ENCODE measurements around the gene PFKP. TPM values are rescaled to one million over a fixed set of nuclear protein-coding genes. Genes with fewer than 3 reads are reported as not detected.

The PFKP gene
- total RNA-seq, 4 donors from 2014 or later, result 53.9 to 93.9 (median 66.2) TPM

GRCh38 chr10:3034616-3035015, 32.7 kb upstream of the PFKP start:
- in situ Hi-C loops (cut with MboI; ENCODE audit: low pct_ligation_motif_present in 1 of 4, low pct_unique_long_range_greater_than_20kb in 1 of 4, low sequenced_read_pairs in 3 of 4), result loop anchor here in 1 of 4 donors (25.0 kb wide), 1 partner anchor 97 kb away; no protein-coding TSS in a partner anchor
- Histone ChIP-seq H3K4me1 (no peaks in the 10 kb centered on the region), H3K9me3 (no peaks in the 10 kb centered on the region), H3K27me3 (no peaks in the 10 kb centered on the region), H3K36me3 (no peaks in the 10 kb centered on the region), H3K4me3 (no peak overlapping the region), H3K27ac (no peak overlapping the region)
- TF ChIP-seq POLR2AphosphoS5 (IDR thresholded peaks at IDR 0.05) (no peak), EP300 (IDR thresholded peaks at IDR 0.05; ENCODE audit: low read depth) (no peak), POLR2A (IDR thresholded peaks at IDR 0.05) (no peak), CTCF (IDR thresholded peaks at IDR 0.05) (no peak)
- DNase-seq, result no peak
- intact Hi-C loops (cut with DNase I; ENCODE audit: low total_unique reads), result loop anchor here (5.0 kb wide), 1 partner anchor 542 kb away; no protein-coding TSS in a partner anchor
- 67 to 70% methylated on average over 4 of the region's 4 CpGs for WGBS, 2 donors (ENCODE audit: low coverage in 1 of 2)

- in situ Hi-C loops (cut with MboI; ENCODE audit: low pct_ligation_motif_present in 1 of 4, low pct_unique_long_range_greater_than_20kb in 1 of 4, low sequenced_read_pairs in 3 of 4), result loop anchor here in 1 of 4 donors (25.0 kb wide), 1 partner anchor 99 kb away; no protein-coding TSS in a partner anchor
- 42 to 64% methylated on average over 8 of the region's 8 CpGs for WGBS, 2 donors (ENCODE audit: low coverage in 1 of 2)
Measured at GRCh38 chr10:3036155-3037021, 31.0 kb upstream of the PFKP start.

GRCh38 chr10:3037182-3037581, 30.2 kb upstream of the PFKP start:
- Histone ChIP-seq H3K4me1 (no peaks in the 10 kb centered on the region), H3K9me3 (no peaks in the 10 kb centered on the region), H3K4me3 (no peak overlapping the region), H3K27ac (no peak overlapping the region), H3K36me3 (no peaks in the 10 kb centered on the region), H3K27me3 (no peaks in the 10 kb centered on the region)
- in situ Hi-C loops (cut with MboI; ENCODE audit: low pct_ligation_motif_present in 1 of 4, low pct_unique_long_range_greater_than_20kb in 1 of 4, low sequenced_read_pairs in 3 of 4), result loop anchor here in 1 of 4 donors (25.0 kb wide), 1 partner anchor 100 kb away; no protein-coding TSS in a partner anchor
- DNase-seq, result no peak
- 60 to 95% methylated on average over 1 to 4 of the region's 4 CpGs for WGBS, 2 donors (ENCODE audit: low coverage in 1 of 2)
- intact Hi-C loops (cut with DNase I; ENCODE audit: low total_unique reads), result no loop called here
- TF ChIP-seq POLR2AphosphoS5 (IDR thresholded peaks at IDR 0.05), result no peak
- no peak for TF ChIP-seq POLR2A (IDR thresholded peaks at IDR 0.05)
- TF ChIP-seq CTCF (IDR thresholded peaks at IDR 0.05), result no peak
- TF ChIP-seq EP300 (IDR thresholded peaks at IDR 0.05; ENCODE audit: low read depth), result no peak

More at GRCh38 chr10:3036155-3037021, 31.0 kb upstream of the PFKP start:
- H3K36me3 ChIP-seq, result no peaks in the 10 kb centered on the region
- H3K4me1 ChIP-seq, result no peaks in the 10 kb centered on the region
- no peak overlapping the region for H3K27ac ChIP-seq
- intact Hi-C loops (cut with DNase I; ENCODE audit: low total_unique reads), result no loop called here
- no peak for DNase-seq
- no peak for TF ChIP-seq POLR2A (IDR thresholded peaks at IDR 0.05)
- no peak for TF ChIP-seq POLR2AphosphoS5 (IDR thresholded peaks at IDR 0.05)
- TF ChIP-seq CTCF (IDR thresholded peaks at IDR 0.05), result no peak
- TF ChIP-seq EP300 (IDR thresholded peaks at IDR 0.05; ENCODE audit: low read depth), result no peak
- no peaks in the 10 kb centered on the region for H3K27me3 ChIP-seq
- no peak overlapping the region for H3K4me3 ChIP-seq
- no peaks in the 10 kb centered on the region for H3K9me3 ChIP-seq

GRCh38 chr10:3040069-3040468, 27.3 kb upstream of the PFKP start:
- Histone ChIP-seq H3K4me3 (no peak overlapping the region), H3K27me3 (no peaks in the 10 kb centered on the region), H3K36me3 (no peaks in the 10 kb centered on the region), H3K9me3 (no peaks in the 10 kb centered on the region), H3K27ac (no peak overlapping the region), H3K4me1 (peaks cover 0 to 4% (median under 1%) of the 10 kb centered on the region in 4 donors)
- WGBS, 2 donors (ENCODE audit: low coverage in 1 of 2), result 60 to 71% methylated on average over 1 of the region's 1 CpG
- in situ Hi-C loops (cut with MboI; ENCODE audit: low pct_ligation_motif_present in 1 of 4, low pct_unique_long_range_greater_than_20kb in 1 of 4, low sequenced_read_pairs in 3 of 4), result loop anchor here (5.0 to 25.0 kb wide), 3 partner anchors 103 to 108 kb away; no protein-coding TSS in a partner anchor
- TF ChIP-seq POLR2A (IDR thresholded peaks at IDR 0.05), result no peak
- no peak for TF ChIP-seq EP300 (IDR thresholded peaks at IDR 0.05; ENCODE audit: low read depth)
- TF ChIP-seq POLR2AphosphoS5 (IDR thresholded peaks at IDR 0.05), result no peak
- no peak for TF ChIP-seq CTCF (IDR thresholded peaks at IDR 0.05)
- intact Hi-C loops (cut with DNase I; ENCODE audit: low total_unique reads), result loop anchor here (10.0 kb wide), 1 partner anchor 105 kb away; no protein-coding TSS in a partner anchor
- no peak for DNase-seq
